Liver (tissue), 3 donors: ENCODE measurements around the gene FAM219A.

Experiments
- CTCF ChIP-seq: fragments of 150-350 bp; IDR thresholded peaks from 2 replicates; pipeline ENCODE4 v1.5.1; 2017; ENCODE audit warnings: improper control_type of control experiment, low read depth, low read length; ENCODE audit not compliant: missing input control
- EGR1 ChIP-seq, 2 donors: IDR thresholded peaks; 2 replicates each; pipeline ENCODE4 v1.6.1; 2016 to 2018; ENCODE audit warnings: antibody characterized with exemption in 2 of 2, low read depth in 2 of 2
- JUND ChIP-seq, 2 donors: IDR thresholded peaks; 2 replicates each; pipeline ENCODE4 v1.6.1; 2016; ENCODE audit warnings: antibody characterized with exemption in 2 of 2
- MAX ChIP-seq: IDR thresholded peaks from 2 replicates; pipeline ENCODE4 v1.6.1; 2016; ENCODE audit warnings: antibody characterized with exemption
- NR2F2 ChIP-seq: IDR thresholded peaks from 2 replicates; pipeline ENCODE4 v1.6.1; 2016; ENCODE audit warnings: antibody characterized with exemption
- RAD21 ChIP-seq, 2 donors: IDR thresholded peaks; 2 replicates each; pipeline ENCODE4 v1.6.1; 2016; ENCODE audit warnings: antibody characterized with exemption in 2 of 2, mild to moderate bottlenecking in 2 of 2
- REST ChIP-seq: IDR thresholded peaks from 2 replicates; pipeline ENCODE4 v1.6.1; 2016; ENCODE audit warnings: antibody characterized with exemption, mild to moderate bottlenecking
- RXRA ChIP-seq, 2 donors: IDR thresholded peaks; 2 replicates each; pipeline ENCODE4 v1.6.1; 2017 to 2018; ENCODE audit warnings: antibody characterized with exemption in 2 of 2, mild to moderate bottlenecking in 1 of 2
- SP1 ChIP-seq: IDR thresholded peaks from 2 replicates; pipeline ENCODE4 v1.6.1; 2018; ENCODE audit warnings: antibody characterized with exemption, mild to moderate bottlenecking
- TAF1 ChIP-seq: conservative IDR thresholded peaks from 2 replicates; pipeline ENCODE4 v1.6.1; 2016; ENCODE audit warnings: antibody characterized with exemption, mild to moderate bottlenecking
- YY1 ChIP-seq: IDR thresholded peaks from 2 replicates; pipeline ENCODE4 v1.6.1; 2016; ENCODE audit warnings: antibody characterized with exemption, mild to moderate bottlenecking
- ZBTB33 ChIP-seq: IDR thresholded peaks from 2 replicates; pipeline ENCODE4 v1.6.1; 2016; ENCODE audit warnings: antibody characterized with exemption
- TF ChIP-seq, protein P1 (sequence below): IDR thresholded peaks from 2 replicates; pipeline ENCODE4 v1.6.1; 2016; ENCODE audit warnings: antibody characterized with exemption
- donor health status: healthy.
- donor health status: healthy.

DNA sequence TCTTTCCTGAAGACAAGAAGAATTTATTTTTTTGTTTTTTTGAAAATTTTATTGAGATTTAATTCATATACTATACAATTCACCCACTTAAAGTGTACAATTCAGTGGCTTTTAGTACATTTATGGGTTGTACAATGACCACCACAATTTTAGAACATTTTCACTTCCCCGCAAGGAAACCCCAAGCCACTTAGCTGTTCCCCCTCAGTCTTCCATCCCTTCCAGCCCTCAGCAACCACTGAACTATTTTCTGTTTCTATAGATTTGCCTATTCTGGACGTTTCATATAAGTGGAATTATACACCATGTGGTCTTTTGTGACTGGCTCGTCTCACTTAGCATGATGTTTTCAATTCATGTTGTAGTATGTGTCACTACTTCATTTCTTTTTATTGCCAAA is 28.2 kb upstream of the FAM219A start:
- TF ChIP-seq CTCF, result no peak
- TF ChIP-seq NR2F2, result no peak
- TF ChIP-seq SP1, result no peak
- TF ChIP-seq YY1, result no peak
- no peak for TF ChIP-seq REST
- TF ChIP-seq RAD21 (IDR thresholded peaks at IDR 0.05), result no peak
- TF ChIP-seq, protein P1, sequence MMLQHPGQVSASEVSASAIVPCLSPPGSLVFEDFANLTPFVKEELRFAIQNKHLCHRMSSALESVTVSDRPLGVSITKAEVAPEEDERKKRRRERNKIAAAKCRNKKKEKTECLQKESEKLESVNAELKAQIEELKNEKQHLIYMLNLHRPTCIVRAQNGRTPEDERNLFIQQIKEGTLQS, result no peak
- no peak for TF ChIP-seq JUND (IDR thresholded peaks at IDR 0.05)
- TF ChIP-seq EGR1 (IDR thresholded peaks at IDR 0.05; ENCODE audit: low read depth in 2 of 2), result no peak
- no peak for TF ChIP-seq TAF1
- no peak for TF ChIP-seq ZBTB33
- no peak for TF ChIP-seq RXRA (IDR thresholded peaks at IDR 0.05)
- TF ChIP-seq MAX, result no peak
